NCI-H128 (cell line): ENCODE data around the gene ADAMTS2.

Experiments
- DNase-seq: peaks from one replicate; lab custom pipeline; 2025; ENCODE audit not compliant: unreplicated experiment; lab: John Stamatoyannopoulos, UW

ADAMTS2 gene

DNA sequence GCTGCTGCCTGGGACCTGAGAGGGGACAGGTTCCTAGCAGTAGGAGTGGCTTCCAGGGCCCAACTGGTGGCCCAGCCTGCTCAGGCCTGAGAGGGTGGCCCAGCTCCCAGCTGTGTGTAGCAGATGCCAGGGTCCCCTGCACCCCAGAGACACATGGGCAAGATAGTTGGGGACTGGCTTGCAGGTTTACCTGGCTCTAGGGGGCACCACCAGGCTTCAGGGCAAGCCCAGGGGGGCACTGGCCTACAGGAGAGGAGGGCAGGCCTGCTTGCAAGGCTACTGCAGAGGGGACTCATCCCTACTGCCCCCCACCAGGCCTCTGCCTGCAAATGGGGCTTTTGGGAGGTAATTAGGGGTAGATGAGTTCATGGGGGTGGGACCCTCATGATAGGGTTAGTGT is 161.8 kb downstream of the ADAMTS2 start:
- DNase-seq: no peak

DNA sequence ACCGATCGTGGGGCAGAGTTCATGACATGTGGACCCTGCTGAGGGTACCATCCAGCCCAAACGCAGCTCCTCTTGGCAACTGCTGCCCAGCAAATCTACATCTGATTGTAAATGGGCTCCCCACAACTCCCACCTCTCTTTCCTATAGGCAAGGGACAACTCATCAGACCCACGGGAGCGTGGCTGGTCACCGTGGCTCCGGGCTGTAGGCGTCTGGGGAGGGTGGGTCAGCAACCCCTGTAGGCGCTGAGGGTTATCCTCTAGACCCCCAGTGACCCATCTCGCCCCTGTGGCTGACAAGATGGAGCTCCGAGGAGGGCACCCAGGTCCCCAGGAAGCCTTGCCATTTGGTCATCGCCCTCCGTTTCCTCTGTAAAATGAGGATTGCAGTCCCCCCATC is 162.7 kb downstream of the ADAMTS2 start:
- no peak for DNase-seq

DNA sequence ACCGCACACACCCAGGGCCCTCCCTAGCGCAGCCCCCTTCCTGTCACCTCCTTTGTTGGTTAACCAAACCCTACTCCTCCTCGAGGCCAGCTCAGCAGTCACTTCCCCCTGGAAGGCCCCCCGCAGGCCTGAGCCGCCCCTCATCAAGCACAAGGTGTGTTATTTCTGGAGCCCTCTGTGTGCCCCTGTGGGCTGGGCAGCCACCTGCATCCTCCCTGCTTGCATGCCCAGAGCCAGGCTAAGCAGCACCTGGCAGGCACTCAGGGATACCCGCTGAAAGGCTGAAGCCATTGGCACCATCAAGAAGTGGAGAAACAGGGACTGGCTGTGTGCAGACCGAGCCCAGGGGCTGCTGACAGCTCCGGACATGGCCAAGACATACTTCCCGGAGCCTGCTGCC is 163.3 kb downstream of the ADAMTS2 start:
- no peak for DNase-seq

DNA sequence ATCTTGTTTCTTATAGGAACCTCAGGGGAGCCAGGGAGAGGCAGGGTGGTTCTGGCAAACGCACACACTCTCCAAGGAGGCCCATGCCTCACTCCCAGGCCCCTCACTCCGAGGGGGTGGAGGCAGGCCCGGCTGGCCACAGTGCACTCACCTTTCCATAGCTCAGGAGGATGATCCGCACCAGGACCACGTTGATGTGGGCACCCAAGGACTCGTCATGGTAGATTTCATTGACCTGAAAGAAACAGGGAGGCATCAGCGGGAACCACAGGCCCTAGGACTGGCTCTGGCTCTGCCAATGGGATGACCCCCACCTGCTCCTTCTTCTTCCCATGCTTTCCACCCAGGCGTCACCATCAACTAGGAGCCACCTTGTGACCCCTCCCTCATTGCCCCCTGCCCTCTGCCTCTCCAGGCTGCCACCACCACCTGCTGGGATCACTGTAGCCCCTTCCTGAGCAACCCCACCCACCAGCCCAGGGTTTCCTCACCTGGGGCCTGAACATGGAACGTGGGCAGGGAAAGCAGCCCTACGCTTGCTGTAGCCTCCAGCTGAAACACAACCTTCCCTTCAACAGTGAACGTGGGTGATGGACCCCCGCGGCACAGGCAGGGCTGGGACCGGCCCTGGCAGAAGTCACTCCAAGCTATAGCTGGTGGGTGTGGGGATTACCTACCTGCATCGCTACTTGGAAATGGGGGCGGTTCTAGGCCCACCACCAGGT is 164.2 kb downstream of the ADAMTS2 start:
- DNase-seq: no peak

DNA sequence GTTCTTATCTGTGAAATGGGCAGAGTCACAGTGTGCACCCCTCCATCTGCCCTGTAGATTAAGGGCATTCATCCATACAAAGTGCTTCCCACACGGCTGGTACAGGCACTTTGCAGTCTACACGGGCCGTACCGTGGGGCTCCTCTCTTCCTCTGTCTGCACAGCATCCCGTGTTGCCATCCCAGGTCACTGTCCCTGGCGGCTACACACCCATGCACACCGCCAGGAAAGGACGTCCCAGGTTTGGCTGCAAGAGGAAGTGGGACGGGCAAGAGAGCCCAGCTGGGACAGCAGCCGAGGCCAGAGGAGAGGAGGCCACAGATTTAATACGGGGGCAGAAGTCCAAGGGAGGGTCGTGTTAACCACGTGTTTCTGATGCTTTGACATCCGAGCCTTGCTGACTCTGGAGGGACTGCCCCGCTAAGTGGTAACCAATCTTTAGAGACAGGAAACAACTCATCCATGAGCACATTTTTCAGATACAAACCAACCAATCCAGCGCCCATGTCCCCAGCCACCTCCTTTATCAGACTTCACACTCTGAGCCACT is 165.1 kb downstream of the ADAMTS2 start:
- no peak for DNase-seq

DNA sequence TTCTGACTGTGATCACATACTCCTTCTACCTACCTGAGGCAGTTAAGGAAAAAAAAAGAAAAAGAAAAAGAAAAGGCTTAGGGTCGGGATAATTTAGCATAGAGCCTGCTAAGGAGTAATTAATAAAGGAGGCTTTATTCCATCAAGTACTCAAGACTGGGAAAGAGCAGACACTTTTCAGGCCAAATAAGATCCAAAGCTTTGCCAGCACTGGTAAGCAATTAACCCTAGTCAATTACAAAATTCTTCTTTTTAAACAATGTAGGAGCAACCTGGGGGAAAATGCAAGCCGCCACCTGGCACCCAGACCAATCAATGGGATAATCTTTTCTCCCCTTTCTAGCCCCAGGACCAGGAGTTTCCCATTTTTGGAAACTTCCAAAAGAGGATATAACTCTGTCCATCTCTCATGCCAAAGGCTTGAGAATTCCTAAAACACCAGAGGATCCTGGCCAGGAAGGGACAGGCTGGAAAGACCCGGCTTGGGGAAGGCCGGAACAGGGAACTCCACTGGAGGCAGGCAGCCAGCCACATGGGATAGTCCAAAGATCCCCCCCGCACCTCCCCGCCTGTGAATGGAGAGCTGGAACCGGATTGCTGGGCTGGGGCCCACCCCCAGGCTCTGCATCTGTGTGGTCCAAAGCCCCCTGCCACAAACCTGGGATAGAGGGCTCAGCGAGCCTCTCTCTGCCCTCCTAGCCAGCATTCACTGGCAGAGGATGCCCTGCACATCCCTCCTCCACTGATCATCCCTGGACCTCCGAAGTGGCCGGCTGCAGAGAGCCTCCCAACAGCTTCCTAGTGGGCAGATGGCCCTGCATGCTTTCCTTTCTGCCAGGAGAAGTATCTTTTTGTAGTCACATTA is 167.3 kb downstream of the ADAMTS2 start:
- DNase-seq: no peak

DNA sequence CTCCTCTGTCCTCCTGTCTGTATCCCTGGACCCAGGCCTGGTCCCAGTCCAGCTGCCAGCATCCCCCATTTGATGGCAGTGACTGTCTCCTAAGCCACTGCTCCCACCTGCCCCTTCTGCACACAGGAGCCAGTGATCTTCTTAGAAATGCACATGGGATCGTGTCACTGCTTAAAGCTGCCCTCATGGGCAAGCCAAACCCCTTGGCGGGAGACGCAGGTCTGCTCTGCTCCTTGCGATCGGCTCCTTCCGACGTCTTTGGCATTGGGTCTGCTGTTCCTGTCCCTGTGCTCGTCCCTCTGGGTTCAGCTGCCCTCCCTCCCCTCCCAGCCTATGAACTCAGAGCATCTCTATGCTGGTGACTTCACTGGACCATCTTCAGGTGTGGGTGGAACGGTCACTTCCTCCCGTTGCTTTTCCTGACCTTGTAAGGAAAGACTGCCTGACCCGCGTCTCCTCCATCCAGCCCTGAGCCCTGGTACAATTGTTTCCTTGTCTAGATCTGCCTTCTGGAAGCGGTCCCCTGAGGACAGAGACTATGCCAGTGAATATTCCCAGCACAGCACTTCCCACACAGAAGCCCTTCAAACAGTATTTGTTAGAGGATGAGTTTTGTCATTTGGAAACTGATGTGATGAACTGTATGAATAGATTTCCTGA is 168.6 kb downstream of the ADAMTS2 start:
- no peak for DNase-seq

DNA sequence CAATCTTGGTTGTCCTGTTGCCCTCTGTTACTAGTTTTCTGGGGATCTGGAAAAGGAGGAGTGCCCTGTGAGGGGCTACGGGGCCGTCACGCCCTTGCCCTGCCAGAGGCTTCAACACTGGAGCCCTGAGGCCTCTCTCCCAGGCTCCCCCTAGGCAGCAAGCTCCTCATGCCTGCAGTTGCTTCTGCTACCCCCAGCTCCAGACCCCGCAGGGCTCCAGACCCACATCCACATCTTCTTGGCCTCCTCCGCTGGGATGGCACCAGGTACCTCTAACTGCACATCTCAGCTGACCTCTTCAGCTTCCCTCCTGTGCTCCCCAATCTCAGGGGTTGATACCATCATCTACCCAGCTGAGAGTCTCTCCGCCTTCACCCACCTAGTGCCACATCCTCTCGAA is 169.1 kb downstream of the ADAMTS2 start:
- DNase-seq: no peak

DNA sequence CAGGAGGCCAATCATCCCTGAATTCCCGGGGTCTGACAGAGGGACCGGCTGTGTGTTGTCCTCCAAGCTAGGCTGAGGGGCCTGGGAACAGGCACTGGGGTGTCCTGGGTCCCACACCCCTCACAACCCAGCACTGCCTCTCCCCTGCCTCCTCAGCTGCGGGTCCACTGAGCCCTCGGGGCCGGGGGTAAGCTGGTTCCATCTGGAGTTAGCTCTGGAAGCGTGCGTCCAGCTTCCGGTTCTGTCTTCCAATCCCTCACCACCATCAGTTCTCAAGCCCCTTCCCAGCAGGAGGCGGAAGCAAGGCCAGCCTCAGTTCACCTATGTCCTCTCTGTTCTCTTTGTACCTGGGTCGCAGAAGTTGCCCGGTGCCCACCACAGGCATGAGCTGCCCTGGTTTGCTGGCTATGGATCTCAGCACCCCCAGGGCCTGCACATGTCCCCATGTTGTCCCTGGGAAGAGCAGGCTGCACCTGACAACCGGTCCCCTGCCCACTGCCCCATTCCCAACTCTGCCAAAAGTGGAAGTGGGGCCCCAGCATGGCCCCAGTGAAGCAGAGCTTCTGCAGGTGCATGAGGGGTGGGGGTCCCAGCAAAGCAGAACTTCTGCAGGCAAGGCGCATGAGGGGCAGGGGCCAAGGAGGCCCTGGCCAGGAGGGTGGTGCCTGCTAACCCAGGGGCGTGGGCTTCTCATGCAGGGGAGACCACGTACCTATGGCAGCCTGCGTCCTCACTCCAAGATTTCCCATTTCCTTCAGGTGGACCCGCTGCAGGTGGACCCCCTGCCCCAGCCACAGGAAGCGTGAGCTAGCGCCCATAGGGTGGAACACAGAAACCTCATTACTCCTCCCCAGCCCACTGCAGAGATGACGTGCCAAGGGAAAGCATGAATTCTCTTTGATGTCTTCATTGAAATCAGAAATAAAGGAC is 173.2 kb downstream of the ADAMTS2 start:
- no peak for DNase-seq

DNA sequence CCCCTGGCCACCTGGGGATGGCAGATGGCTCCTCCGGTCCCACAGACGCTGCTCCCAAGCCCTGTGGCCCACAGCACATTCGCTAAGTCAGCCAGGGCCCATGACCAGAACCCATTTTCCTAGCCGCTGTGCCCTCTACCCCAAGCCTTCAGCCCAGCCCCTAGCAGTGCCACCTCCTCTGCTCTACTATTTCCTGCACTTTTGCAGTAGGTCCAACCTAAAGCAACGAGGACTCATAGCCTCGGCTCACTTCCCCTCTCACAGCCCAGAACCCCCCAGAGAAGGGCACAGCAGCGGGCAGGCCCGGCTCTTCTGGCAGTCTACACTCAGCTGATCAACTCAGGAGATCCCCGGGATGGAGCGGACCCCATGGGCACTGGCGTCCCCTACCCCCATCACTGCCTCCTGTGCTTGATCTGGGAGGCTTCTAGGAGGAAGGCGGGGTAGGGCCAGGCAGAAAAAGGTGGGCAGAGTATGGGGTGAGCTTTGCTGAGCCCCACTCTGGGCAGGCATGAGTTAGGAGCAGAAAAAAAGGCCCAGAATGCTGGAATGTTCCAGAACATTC is 173.9 kb downstream of the ADAMTS2 start:
- DNase-seq: no peak

DNA sequence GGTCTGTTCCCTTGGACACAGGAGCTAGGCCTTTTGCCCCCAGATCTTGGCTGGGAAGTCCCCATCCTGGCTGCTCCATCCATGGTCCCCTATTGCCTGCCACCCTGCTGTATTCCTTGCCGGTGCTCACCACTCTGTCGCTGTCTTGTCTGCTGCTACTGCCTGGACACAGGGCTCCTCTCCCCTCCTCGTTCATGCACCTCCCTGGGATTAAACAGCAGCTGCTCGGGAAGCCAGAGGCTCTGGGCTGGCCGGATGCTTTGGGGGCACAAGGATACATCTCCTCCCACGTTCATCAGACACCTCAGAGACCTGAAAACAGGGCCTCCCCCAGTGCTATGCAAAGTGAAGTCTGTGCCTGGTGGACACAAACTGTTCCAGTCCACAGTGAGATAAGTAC is 174.7 kb downstream of the ADAMTS2 start:
- no peak for DNase-seq

DNA sequence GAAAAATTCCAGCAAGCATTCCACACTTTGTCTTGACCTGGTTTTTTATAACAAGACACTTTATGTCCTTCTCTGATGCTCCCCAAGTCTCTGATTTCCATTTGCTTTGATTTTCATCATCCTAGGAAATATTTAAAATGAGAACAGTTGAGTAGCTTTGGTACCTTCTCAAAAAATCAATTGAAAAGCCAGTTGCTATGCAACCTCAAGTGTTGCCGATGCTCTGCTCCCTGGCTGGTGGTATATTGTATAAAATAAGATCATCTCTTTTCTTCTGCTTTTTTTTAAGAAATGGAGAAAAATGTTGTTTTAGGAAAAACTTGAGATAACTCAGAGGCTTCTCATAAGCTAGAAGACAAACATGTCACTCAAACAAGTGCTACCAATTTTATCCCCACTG is 175.4 kb downstream of the ADAMTS2 start:
- DNase-seq: no peak

DNA sequence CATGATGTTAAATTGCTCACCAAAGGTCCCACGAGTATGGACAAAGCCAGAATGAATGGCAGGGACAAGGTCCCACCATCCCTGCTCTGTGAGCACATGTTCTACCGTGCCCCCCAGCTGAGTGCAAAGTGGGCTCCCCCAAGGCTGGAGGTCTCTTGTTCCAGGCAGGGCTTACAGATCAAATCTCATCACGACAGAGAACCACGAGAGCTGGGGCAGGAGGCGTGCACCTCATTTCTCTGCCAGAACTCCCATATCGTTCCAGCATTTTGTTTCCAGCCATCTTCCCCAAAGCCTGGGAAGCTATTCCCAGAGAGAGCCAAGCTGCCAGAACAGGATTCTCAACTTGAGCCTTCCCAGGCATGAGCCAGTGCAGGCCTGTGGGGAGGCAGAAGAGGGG is 176.6 kb downstream of the ADAMTS2 start:
- no peak for DNase-seq

DNA sequence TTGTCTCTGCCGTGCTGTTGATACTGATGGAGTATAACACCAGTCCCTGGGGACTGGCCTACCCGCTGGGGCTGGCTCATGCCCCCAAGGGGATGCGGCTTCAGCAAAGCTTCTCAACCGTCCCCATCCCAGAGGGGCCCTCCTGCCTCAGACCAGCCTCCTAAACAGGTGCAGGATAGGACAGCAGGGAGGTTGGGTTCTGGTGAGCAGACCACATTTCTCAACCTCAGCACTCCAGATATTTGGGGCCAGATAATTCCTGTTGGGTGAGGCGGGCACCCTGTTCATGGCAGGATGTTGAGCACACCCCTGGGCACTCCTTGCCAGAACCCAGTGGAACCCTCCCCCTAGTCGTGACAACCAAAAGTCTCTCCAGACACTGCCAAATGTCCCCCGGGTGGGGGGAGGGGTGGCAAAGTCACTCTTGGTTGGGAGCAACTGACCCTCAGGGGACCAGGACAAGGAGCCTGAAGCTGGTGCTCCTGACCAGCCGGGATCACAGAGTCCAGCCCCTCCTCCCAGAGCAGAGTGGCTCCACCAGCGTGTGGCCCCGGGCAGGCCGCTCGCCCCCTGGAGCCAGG is 177.3 kb downstream of the ADAMTS2 start:
- no peak for DNase-seq

DNA sequence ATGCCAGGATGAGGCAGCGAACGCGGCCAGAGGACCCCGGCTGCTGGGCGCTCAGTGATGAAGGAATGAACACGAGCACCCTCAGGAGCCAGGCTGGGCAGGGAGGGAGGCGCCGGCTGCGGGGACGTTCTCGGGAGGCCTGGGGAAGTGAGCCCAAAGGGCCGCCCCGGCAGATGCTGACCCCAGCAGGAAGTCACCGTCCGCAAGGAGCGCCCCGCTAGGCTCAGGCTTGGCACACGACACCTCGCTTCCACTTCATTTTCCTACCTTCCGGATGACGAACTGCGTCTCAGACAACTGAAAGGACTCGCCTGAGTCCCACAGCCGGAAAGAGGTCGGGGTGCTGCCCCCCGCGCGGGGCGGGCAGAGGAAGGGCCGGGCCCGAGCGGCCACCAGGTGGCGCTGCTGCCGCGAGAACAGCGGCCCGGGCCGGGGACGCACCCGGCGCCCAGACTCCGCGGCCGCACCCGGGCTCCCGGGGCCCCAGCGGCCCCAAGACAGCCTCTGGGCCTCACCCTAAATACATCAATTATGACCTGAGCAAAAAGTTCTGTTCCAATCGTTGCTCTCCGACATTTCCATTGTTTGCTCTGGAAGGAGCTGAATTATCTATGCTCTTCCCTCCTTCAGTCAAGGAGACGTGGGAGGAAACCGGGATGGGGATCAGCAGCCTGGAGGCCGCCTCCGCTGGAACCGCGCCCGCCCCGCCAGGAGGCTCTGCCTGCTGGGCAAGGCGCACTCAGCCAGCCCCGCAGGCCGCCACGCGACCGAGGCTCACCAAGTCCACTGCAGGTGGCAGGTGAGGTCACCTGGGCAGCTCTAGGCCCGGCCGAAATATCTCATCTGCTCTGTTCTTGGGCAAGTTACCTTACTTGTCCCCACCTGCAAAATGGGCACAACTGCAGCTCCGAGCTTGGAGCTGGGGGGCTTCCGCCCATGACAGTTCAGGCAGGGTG is 178.1 kb downstream of the ADAMTS2 start:
- no peak for DNase-seq

DNA sequence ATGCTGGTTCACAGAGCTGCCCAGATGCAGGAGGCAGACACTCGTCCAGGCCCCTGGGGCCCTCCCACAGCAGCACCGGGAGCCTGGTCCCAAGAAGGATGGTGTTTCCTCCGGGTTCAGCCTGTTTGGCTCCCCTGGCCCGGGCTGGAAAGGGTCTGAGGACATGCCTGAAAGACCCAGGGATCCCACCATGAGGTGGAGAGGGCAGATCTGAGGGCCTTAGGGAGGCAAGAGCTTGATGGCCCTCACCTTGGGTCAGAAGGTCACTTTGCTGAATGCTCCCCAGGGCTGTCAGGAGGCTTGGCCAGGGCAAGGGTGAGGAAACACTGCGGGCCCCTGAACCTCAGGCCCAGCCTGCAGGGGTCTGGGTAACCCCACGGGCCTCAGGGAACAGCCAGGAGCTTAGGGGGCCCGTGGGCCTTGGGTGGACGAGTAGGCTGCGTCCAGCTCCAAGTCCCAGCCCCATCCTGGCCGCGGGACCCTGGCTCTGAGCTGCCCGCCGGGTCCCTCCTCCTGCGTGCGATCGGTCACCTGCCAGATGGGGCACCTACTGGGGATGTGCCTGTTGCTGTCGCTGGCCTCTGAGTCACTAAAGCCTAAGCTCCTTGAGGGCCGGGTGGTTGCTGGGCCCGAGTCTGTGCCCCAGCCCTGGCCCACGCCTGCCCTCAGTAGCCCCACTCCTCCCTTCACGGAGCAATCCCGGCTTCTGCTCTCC is 178.9 kb downstream of the ADAMTS2 start:
- no peak for DNase-seq

DNA sequence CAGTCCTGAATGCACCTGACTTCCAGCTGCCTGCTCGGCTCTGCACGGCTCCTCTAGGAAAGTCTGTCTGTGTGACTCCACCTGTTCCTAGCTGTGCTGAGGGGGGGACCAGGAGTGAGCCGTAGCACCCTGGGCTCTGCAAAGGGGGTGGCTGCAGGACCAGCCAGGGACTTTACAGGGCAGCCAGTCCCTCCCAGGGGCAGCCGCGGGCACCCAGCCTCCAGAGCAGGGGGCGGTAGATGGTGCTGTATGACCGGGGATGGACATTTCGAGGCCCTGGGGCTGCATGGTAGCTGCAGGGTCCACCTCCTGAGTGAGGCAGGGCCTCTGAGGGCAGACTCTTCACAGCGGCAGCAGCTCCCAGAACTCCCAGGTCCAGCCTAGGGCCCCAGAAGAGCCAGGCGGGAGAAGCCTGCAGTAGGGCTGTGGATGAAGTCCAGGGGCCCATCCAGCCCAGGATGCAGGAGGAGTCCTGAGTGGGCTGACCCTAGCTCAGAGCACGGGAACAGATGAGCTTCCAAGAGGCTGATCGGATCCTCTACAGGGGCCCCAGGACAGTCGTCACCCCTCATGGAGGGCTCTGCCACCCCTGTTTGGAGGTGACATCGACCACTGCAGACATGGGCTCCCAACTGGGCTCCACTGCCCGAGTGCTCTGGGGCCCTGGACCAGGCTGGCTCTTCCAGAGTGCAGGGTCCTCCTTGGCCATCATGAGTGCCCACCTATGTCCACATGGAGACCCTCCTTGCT is 179.7 kb downstream of the ADAMTS2 start:
- no peak for DNase-seq
